GM23338 (cell line): Measurements from ENCODE around the gene ARHGEF11.

Source experiments
- CREB1 ChIP-seq: fragments of 250-450 bp; sonication (Bioruptor Pico); IDR thresholded peaks from 2 replicates; pipeline ENCODE4 v1.5.0; 2020; ENCODE audit warnings: low read depth, mild to moderate bottlenecking, moderate library complexity
- CTCF ChIP-seq, 2 experiments: fragments of 200-600 bp in 1 of 2; sonication (generic) in 1 of 2; conservative IDR thresholded peaks; 2 replicates each; pipeline versions ENCODE4 v1.5.1 to v1.6.1; 2016 to 2017; ENCODE audit warnings: antibody characterized with exemption in 2 of 2, low read depth in 2 of 2, mild to moderate bottlenecking in 2 of 2, moderate library complexity in 1 of 2
- EZH2 ChIP-seq: fragments of 200-600 bp; sonication (generic); IDR thresholded peaks from one replicate; pipeline ENCODE4 v1.8.0; 2017; ENCODE audit warnings: antibody characterized with exemption, mild to moderate bottlenecking, low read depth; ENCODE audit not compliant: unreplicated experiment
- EZH2phosphoT487 ChIP-seq: fragments of 200-600 bp; sonication (generic); IDR thresholded peaks from one replicate; pipeline ENCODE4 v1.8.1; 2018; ENCODE audit warnings: antibody characterized with exemption; ENCODE audit not compliant: unreplicated experiment
- JUNB ChIP-seq: IDR thresholded peaks from one replicate; pipeline ENCODE4 v1.6.1; 2016; ENCODE audit warnings: antibody characterized with exemption; ENCODE audit not compliant: unreplicated experiment
- NANOG ChIP-seq: IDR thresholded peaks from 2 replicates; pipeline ENCODE4 v1.6.1; 2016; ENCODE audit warnings: antibody characterized with exemption, borderline replicate concordance
- POLR2AphosphoS5 ChIP-seq: IDR thresholded peaks from 2 replicates; pipeline ENCODE4 v1.6.1; 2016; ENCODE audit warnings: antibody characterized with exemption, low read depth

- no peak for TF ChIP-seq CTCF (conservative IDR thresholded peaks at IDR 0.05; ENCODE audit: low read depth in 2 of 2)
- no peak for TF ChIP-seq NANOG
- TF ChIP-seq EZH2: no peak
- TF ChIP-seq POLR2AphosphoS5: no peak
- no peak for TF ChIP-seq EZH2phosphoT487
- TF ChIP-seq JUNB: no peak
- TF ChIP-seq CREB1 (CRISPR knock-in tag): no peak
Measured at GRCh38 chr1:157077394-157077793, 31.9 kb upstream of the ARHGEF11 start.
